Iris pigment epithelial cell (primary cell): ENCODE results near the gene SLC25A43.

Experiments
- DNase-seq: peaks from one replicate; pipeline ENCODE4 v3.0.0-alpha.2; 2011; ENCODE audit warnings: low read depth

The SLC25A43 gene

GRCh38 chrX:119500061-119500800, 101.1 kb downstream of the SLC25A43 start:
- DNase-seq, result no peak

GRCh38 chrX:119501511-119502148, 102.5 kb downstream of the SLC25A43 start:
- no peak for DNase-seq

GRCh38 chrX:119502727-119503483, 103.8 kb downstream of the SLC25A43 start:
- peak; percentile 33 for DNase-seq

- DNase-seq, result peak; percentile 79
Observed at GRCh38 chrX:119503484-119503861, 104.3 kb downstream of the SLC25A43 start.
